Astrocyte of the cerebellum (primary cell): ENCODE measurements around the gene CFAP70.
A peak's percentile ranks its signal among the peaks of the same experiment; 100 is the strongest.

ENCODE experiments used
- DNase-seq: peaks from one replicate; pipeline ENCODE4 v3.0.0-alpha.2; 2011; ENCODE audit warnings: low read depth
- H3K4me3 ChIP-seq: 2 replicates; pipeline ENCODE4 v1.5.1; 2011; ENCODE audit warnings: mild to moderate bottlenecking, low read depth, low read length, moderate library complexity
- in situ Hi-C: cut with HindIII; loops from 2 replicates; pipeline ENCODE4 v1.10.0; 2017; ENCODE audit warnings: low sequenced_read_pairs
- TF ChIP-seq, protein P1 (sequence below): IDR thresholded peaks from 2 replicates; pipeline ENCODE4 v1.5.1; 2012; ENCODE audit warnings: low read length, low read depth, moderate library complexity, mild to moderate bottlenecking; ENCODE audit errors: missing control alignments

The CFAP70 gene

DNA sequence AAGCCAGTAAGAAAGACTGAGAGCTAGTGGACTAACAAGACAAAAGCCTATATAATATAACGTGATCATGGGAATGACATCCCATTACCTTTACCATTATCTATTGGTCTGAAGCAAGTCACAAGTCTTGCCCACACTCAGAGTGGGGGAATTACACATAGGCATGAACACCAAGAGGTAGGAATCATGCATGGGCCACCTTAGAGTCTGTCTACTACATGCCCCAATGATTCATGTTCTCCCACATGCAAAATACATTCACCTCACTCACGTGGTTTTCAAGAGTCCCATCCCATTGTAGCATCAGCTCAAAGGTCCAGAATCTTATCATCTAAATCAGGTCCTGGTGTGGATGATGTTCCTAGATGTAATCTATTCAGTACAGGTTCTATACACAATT lies 141.0 kb downstream of the CFAP70 start:
- H3K4me3 ChIP-seq, result no peak overlapping the region
- in situ Hi-C loops, result no loop called here
- TF ChIP-seq, protein P1, sequence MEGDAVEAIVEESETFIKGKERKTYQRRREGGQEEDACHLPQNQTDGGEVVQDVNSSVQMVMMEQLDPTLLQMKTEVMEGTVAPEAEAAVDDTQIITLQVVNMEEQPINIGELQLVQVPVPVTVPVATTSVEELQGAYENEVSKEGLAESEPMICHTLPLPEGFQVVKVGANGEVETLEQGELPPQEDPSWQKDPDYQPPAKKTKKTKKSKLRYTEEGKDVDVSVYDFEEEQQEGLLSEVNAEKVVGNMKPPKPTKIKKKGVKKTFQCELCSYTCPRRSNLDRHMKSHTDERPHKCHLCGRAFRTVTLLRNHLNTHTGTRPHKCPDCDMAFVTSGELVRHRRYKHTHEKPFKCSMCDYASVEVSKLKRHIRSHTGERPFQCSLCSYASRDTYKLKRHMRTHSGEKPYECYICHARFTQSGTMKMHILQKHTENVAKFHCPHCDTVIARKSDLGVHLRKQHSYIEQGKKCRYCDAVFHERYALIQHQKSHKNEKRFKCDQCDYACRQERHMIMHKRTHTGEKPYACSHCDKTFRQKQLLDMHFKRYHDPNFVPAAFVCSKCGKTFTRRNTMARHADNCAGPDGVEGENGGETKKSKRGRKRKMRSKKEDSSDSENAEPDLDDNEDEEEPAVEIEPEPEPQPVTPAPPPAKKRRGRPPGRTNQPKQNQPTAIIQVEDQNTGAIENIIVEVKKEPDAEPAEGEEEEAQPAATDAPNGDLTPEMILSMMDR, result no peak
- no peak for DNase-seq

DNA sequence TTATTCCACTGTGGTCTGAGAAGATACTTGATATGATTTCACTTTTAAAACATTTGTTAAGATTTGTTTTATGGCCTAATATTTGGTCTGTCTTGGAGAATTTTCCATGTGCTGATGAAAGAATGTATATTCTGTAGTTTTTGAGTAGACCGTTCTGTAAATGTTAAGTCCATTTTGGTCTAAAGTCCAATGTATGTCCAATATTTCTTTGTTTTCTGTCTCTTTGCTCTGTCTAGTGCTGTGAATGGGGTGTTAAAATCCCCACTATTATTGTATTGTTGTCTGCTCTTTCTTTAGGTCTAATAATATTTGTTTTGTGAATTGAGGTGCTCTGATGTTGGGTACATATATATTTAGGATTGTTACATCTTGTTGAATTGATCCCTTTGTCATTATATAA lies 142.9 kb downstream of the CFAP70 start:
- in situ Hi-C loops, result no loop called here
- TF ChIP-seq, protein P1, result no peak
- H3K4me3 ChIP-seq, result no peak overlapping the region
- no peak for DNase-seq

DNA sequence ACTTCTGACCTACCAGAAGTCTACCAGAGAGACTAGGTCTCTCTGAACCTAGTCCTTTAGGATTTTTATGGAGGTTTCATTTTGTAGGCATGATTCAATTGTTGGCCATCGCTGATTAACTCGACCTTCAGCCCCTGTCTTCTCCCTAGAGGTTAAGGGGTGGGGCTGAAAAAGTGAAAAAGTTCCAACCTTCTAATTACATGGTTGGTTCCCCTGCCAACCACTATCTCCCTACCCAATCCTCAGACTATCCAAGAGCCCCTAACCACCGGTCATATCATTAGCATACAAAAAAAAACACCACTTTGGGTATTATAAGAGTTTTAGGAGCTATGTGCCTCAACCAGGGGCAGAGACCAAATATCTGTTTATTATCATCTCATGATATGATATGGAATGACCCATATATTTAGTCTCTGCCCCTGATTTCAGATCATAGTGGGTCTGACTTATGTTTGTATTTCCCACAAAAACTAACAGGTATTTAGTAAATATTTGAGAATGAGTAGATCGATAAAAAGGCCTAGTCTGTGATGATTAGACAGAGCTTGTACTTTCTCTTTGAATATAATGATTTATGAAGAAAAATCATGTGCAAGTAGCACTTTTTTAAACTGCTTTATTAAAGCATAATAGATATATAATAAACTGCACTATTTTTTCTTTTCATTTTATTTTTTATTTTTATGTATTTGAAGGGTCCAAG lies 147.4 kb downstream of the CFAP70 start:
- H3K4me3 ChIP-seq, result no peak overlapping the region
- no peak for DNase-seq
- TF ChIP-seq, protein P1, result no peak
- in situ Hi-C loops, result no loop called here

DNA sequence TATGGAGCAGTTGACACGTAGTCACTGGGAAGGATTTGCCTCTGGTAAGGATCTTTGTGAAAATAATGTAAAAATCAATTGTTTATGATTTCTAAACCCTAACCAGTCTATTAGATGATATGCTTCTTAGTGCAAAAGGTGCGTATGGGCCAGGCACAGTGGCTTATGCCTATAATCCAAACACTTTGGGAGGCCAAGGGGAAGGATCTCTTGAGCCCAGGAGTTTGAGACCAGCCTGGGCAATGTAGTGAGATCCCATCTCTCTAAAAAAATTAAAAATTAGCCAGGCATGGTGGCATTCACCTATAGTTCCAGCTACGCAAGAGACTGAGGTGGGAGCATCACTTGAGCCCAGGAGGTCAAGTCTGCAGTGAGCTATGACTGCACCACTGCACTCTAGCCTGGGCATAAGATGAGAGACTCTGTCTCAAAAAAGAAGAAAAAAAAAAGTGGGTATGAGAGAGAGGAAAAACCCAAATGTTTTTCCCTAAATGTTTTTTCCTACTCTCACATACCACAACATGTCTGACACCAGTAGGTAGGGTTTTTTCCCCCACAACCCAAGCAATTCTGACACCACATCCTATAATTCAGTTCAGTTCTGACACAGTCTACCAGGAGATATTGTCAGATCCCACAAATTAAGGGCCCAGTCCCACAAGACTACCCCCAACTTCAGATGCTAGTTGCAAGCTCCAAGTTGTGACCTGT lies 148.1 kb downstream of the CFAP70 start:
- in situ Hi-C loops, result no loop called here
- TF ChIP-seq, protein P1, result no peak
- no peak for DNase-seq
- H3K4me3 ChIP-seq, result no peak overlapping the region

DNA sequence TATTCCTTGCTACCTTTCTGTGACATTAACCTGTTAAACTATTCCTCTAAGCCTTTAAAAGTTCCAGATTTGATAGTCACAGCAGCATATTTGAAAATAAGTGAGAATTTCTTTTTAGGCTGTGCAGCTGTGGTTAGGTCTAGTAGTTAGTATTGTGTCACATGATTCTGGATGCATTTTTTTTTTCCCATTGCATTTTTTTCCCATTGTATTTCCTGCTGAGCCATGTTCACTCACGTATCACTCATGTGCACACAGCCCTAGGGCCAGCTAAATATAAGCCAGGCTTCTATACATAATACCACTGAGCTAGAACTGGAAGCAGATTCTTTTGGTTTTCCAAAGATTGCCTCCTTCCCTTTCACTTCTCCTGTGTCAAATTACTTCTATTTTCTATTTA lies 149.0 kb downstream of the CFAP70 start:
- DNase-seq, result peak; percentile 13

DNA sequence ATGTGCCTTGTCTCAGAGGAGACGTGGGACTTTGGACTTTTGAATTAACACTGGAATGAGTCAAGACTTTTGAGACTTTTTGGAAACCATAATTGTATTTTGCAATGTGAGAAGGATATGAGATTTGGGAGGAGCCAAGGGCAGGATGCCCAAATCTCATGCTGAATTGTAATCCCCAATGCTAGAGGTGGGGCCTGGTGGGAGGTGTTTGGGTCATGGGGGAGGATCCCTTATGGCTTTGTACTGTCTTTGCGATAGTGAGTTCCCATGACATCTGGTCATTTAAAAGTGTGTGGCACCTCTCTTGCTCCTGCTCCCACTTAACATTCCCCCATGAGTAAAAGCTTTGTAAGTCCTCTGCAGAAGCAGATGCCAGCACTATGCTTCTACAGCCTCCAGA lies 150.8 kb downstream of the CFAP70 start:
- no peak for DNase-seq
- no peak overlapping the region for H3K4me3 ChIP-seq
- TF ChIP-seq, protein P1, result no peak
- in situ Hi-C loops, result no loop called here

More for the DNA sequence above, 149.0 kb downstream of the CFAP70 start:
- in situ Hi-C loops, result no loop called here
- TF ChIP-seq, protein P1, result no peak
- H3K4me3 ChIP-seq, result no peak overlapping the region
